ENCODE results near the gene REG3A. TPM values are rescaled to one million over a fixed set of nuclear protein-coding genes. Genes with fewer than 3 reads are reported as not detected.

REG3A gene
- not detected for polyA plus RNA-seq (ENCODE audit: insufficient read length)
- long read RNA-seq, donor 1 = 0 reads
- long read RNA-seq, donor 2 = 0 reads
- long read RNA-seq, donor 3 = 0 reads
- long read RNA-seq, donor 4 = 0 reads
- long read RNA-seq, donor 5 = 0 reads
- long read RNA-seq, donor 6 = 0 reads
- long read RNA-seq, donor 7 = 0 reads
- long read RNA-seq, donor 8 = 0 reads

GRCh38 chr2:79159653-79160052, at the start of gene REG3A:
Gene REG3A (minus strand): TSS chr2:79159753. CDS start chr2:79159405, 348 bp downstream.
- DNase-seq = no peak

DNA sequence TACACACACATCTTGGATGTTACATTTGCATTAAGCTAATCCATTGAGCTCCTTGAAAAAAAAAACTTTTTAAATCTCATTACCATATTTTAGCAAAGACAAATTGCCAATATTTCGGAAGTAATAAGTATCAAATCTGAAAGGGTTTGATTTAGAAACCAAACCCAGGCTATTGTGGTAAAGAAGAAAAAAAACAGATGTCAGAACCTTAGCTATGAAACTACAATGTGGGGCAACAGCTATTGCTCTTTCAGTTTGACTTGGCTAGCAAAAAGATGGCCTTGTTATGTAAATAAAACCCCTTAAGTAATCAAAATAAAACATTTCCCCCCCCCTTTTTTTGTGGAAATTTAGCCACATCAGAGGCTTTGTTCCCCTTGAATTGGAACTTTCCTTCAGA, 41.2 kb upstream of the REG3A start:
- DNase-seq = no peak

DNA sequence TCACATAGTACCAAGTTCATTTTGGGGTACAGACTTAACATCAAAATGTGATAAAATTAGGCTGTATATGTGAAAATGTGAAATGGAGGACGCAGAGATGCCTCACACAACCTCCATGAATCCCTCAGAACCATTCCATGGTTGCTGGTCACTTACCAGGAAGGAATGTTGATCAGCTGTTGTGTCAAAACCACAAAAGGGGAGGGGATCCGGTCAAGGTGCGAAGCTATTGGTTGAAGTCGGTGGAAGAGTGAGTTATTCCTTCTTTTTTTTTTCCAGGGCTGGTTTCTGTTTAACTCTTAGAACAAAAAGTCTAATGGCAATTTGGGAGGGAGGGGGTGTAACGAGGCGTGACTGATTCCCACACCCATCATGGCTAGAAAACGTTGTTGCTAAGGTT, 32.3 kb upstream of the REG3A start:
- DNase-seq = no peak

- no peak for DNase-seq
Measured at GRCh38 chr2:79191081-79191480, 31.5 kb upstream of the REG3A start.

DNA sequence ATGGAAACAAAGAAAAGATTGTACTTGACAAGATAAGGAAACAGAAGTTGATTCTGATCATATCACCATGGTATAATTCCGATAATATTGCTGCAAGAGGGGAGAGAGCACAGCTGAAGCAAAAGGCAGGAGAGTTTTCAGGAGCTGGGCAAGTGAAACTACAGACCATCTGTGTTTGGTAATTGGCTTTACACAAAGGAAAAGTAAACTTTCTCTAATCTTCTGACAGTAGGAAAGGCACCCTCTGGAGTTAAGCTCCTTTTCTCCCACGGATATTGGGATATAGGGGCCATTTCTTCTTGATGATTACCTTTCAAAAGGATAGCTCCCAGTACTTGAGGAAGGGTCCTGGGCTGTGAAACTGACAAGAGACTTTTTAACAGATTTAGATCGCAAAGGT, 29.9 kb upstream of the REG3A start:
- DNase-seq = no peak

DNA sequence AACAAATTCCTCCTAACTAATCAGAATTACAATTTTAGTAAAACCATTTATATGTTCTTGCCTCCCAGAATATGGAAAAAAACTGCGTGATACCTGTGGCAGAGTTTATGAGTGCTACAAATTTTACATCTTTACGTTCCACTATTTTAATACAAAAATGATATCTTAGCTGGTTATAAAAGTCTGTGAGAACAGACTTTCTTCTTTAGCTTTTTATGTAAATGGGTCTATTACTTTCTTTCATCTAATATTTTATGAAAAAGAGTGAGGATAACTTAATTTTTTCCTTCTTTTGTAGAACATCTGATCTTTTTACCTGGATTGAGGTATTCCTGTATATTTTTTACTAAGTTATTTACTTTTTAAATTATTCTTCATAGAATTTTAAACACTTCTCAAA, 22.1 kb upstream of the REG3A start:
- no peak for DNase-seq

GRCh38 chr2:79180092-79180491, 20.5 kb upstream of the REG3A start:
- DNase-seq = no peak

- no peak for DNase-seq
Measured at GRCh38 chr2:79179036-79179435, 19.5 kb upstream of the REG3A start.

- DNase-seq = no peak
Measured at GRCh38 chr2:79178076-79178674, 18.6 kb upstream of the REG3A start.

DNA sequence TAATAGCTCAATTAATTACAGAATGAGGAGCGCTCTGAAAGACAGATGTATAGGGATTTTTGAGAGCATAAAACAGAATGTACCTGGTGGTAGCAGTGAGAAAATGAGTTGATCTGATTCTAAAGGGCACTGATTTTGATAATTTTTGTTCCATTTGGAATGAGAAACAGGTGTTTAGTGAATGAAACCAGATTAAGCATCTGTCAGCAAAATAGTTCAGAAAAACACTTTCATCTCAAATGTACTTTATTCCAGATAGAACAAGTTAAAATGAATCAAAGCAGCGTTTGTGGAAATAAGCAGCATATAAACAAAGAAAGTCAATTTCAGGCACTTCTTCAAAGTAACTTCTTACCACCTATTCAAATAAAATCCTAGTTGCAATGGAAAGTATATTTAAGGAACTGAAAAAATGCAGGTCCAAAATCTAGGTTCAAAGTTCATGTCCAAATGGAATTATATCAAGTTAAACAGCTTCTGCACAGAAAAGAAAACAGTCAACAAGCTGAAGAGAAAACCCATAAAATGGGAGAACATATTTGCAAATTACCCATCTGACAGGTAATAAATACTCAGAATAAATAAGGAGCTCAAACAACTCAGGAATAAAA, 11.9 kb upstream of the REG3A start:
- DNase-seq = no peak

- no peak for DNase-seq
Measured at GRCh38 chr2:79162801-79163200, 3.2 kb upstream of the REG3A start.

DNA sequence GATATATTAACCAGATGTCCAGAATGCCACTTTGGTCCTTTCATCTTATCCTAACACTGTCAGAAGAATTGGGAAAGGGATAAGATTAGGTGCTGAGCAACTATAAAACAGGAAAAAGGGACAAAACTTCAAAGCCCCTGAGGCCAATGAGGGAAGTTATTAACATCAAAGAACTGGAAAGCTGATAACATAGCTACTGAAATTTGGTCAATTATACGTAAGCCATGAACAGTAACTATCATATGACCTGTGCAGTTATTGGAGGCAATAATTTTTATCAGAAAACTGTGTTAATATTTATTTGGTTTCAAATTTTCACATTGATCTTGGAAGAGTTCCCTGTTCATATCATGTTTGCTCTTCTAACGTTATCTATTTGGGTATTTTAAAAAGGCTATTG, 2.6 kb upstream of the REG3A start:
- no peak for DNase-seq

DNA sequence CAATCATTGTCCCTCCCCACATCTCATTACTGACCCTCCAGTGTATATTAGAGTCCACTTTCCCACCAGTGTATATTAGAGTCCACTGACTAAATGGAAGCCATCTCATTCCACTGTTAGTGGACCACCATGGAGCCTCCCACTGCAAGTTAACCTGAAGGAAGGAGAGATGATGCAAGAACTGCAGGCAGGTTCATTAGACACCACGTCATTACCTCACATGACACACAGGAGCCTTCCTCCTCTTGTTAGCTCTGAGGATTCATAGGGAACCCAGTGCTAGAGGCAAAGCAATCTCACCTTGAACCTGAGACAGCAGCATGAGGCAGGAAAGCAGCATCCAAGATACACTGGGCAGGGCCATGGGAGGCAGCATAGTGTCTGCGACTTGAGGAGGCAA, 523 bp downstream of the REG3A start:
- DNase-seq = no peak

- no peak for DNase-seq
Measured at GRCh38 chr2:79155826-79156476, 3.6 kb downstream of the REG3A start.

DNA sequence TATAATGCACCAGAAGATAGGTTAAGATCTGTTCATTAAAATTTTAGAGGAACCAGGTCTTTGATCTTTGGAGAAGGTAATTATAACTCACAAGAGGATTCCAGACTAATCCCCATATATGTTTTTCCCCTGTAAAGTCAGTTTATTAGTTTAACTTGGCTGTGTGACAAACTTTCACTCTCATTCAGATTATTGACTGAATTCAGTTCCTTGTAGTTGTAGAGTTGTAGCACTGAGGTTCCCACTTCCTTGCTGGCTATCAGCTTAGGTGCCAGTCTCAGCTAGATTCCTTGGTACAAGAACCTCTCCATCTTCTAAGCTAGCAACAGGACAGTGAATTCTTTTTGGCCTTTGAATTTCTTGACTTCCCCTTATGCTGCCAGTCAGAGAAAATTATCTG, 20.1 kb downstream of the REG3A start:
- DNase-seq = no peak

- no peak for DNase-seq
Measured at GRCh38 chr2:79138385-79138784, 21.2 kb downstream of the REG3A start.

GRCh38 chr2:79131687-79132086, 27.9 kb downstream of the REG3A start:
- no peak for DNase-seq

DNA sequence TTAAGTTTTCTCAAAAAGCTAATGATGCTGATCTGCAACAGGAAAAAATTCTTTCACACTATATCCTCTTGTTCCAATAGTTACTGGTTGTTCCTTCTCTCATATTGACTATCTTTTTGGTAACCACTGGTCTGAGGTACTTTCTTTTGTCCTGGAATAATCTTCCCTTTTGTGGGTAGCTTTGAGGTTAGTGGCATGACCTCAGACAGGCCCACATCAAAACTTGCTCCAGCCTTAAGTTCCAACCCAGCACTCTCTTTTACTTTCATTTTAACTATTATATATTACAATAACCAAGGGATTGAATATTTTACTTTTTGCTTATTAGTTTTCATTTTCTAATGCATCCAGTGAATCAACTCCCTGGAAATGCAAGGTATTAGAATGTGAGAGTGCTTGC, 29.7 kb downstream of the REG3A start:
- DNase-seq = no peak

DNA sequence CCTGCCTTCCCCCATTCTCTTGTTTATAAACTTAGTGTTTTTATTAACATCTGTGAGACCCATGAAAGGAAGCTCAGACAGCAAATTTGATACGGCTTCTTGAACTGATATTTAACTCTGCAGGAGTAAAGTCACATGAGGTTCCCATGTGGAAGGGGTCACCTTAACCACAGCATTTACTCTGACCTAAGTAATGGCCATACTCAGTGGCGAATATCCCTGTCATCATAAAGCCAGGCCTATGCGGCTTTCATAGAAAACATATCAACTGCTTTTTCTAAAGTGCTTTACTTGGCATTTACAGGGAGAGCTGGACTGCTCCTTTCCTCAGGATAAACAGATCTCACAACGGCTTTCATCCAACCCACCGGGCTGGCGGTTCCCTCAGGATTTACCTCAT, 30.3 kb downstream of the REG3A start:
- DNase-seq = no peak

DNA sequence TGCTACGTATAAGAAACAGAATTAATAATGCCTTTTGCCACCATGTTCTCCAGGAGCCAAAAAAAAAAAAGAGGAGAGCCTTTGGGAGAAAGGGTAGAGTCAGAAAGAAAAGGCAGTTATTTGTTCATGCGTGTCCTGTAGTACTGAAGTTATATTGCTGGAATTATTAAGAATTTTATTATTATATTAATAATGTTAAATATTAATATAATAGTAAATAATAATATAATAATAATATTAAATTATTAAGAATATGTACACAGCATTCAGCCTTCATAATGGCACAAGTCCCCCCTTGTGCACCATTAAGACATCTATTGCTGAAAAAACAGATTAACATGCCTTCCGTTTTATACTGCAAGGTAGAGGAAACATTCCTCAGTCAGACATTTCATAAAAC, 31.1 kb downstream of the REG3A start:
- no peak for DNase-seq

DNA sequence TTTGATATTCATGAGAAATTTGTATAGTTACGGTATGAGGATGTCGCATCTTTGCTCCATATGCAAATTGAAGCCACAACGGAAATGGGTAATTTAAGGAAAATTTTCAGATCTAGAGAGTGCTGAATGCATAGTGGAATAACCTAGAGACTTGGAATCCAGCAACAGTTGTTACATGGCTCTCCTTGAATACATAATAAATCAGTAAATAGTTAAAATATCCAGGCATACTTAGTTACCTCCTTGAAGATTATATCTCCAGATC, 33.9 kb downstream of the REG3A start:
- no peak for DNase-seq

DNA sequence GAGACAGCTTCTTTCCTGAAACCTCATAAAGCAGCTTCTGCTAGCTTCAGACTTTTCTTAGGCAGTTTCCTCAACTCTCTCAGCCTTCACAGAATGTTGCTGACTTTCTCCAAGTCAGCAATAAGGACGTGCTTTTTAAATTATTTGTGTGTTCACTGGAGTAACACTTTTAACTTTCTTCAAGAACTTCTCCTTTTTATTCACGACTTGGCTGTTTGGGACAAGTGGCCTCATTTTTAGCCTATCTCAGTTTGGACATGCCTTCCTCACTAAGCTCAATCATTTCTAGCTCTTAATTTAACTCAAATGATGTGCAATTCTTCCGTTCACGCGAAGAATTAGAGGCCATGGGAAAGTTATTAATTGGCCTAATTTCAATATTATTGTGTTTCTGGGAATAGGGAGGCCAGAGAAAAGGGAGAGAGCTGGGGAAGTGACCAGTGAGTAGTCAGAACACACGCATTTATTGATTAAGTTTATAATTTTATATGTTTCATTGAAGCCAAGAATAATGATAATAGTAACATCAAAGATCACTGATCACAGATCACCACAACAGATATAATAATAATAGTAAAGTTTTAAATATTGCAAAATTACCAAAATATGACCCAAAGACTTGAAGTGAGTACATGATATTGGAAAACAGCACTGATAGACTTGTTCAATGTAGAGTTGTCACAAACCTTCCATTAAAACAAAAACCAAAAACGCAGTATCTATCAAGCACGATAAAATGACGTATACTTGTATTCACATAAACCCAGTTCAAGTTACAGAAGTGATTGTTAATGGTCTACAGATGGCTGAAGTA, 34.4 kb downstream of the REG3A start:
- no peak for DNase-seq

GRCh38 chr2:79122676-79123075, 36.9 kb downstream of the REG3A start:
- DNase-seq = no peak

All from left kidney (tissue), 8 donors.